DMS153 treated with DMSO at 0.1 percent for 48 hours (cell line): ENCODE results near the gene ELOVL5.

ENCODE experiments used
- DNase-seq: peaks from one replicate; lab custom pipeline; 2025; ENCODE audit not compliant: unreplicated experiment; lab: John Stamatoyannopoulos, UW

Gene ELOVL5

GRCh38 chr6:53244399-53244931 is 104.3 kb downstream of the ELOVL5 start:
- DNase-seq, result no peak

- no peak for DNase-seq
These were observed 106.8 kb downstream of the ELOVL5 start for GRCh38 chr6:53241938-53242337.

GRCh38 chr6:53240761-53241160 is 108.0 kb downstream of the ELOVL5 start:
- no peak for DNase-seq

- DNase-seq, result no peak
These were observed 108.6 kb downstream of the ELOVL5 start for GRCh38 chr6:53240139-53240538.

GRCh38 chr6:53239526-53239925 is 109.2 kb downstream of the ELOVL5 start:
- no peak for DNase-seq

GRCh38 chr6:53238311-53238710 is 110.4 kb downstream of the ELOVL5 start:
- DNase-seq, result no peak

- no peak for DNase-seq
These were observed 112.5 kb downstream of the ELOVL5 start for GRCh38 chr6:53236241-53236640.

- no peak for DNase-seq
These were observed 113.2 kb downstream of the ELOVL5 start for GRCh38 chr6:53235508-53235907.

- no peak for DNase-seq
These were observed 115.4 kb downstream of the ELOVL5 start for GRCh38 chr6:53233309-53233708.

GRCh38 chr6:53230775-53231467 is 117.8 kb downstream of the ELOVL5 start:
- no peak for DNase-seq

- no peak for DNase-seq
These were observed 120.9 kb downstream of the ELOVL5 start for GRCh38 chr6:53227847-53228246.

GRCh38 chr6:53220605-53221004 is 128.1 kb downstream of the ELOVL5 start:
- DNase-seq, result no peak
